ENCODE results near the gene FRRS1.

GRCh38 chr1:99756598-99756997 lies 9.8 kb downstream of the FRRS1 start:
- TF ChIP-seq CTCF (IDR thresholded peaks at IDR 0.05; ENCODE audit: low read depth, low read length) = no peak
- TF ChIP-seq EZH2phosphoT487 (IDR thresholded peaks at IDR 0.05; ENCODE audit: low read depth) = no peak

Measured in OCI-LY3 (cell line).